ENCODE measurements around the gene DYRK1A.
A peak's percentile ranks its signal among the peaks of the same experiment; 100 is the strongest.
"Not testable (repeated sequence)": the region's sequence is repeated elsewhere in the genome, so short reads cannot be mapped to it uniquely, and the experiment has no call there.

The DYRK1A gene

GRCh38 chr21:37496972-37497371 lies 130.4 kb downstream of the DYRK1A start:
- DNase-seq: no peak

DNA sequence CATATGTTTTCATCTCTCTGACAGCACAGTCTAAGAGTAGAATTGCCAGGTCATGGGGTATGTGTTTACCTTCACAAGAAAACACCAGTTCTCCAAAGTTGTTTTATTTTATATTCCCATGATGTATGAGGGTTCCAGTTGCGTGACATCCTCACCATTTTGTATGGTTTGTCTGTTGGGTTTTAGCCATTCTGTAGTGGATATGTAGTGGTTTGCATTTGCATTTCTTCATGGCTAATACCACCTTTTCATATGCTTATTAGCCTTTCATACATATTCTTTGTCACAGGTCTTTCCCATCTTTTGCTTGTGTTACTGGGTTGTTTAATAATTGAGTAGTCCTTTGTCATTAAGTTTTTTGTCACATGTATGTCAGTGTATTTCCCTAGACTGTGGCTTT lies 132.1 kb downstream of the DYRK1A start:
- no peak for DNase-seq

GRCh38 chr21:37502947-37503346 lies 136.4 kb downstream of the DYRK1A start:
- DNase-seq: no peak

- DNase-seq: peak; percentile 67
These were observed 137.4 kb downstream of the DYRK1A start for GRCh38 chr21:37503848-37504467.

DNA sequence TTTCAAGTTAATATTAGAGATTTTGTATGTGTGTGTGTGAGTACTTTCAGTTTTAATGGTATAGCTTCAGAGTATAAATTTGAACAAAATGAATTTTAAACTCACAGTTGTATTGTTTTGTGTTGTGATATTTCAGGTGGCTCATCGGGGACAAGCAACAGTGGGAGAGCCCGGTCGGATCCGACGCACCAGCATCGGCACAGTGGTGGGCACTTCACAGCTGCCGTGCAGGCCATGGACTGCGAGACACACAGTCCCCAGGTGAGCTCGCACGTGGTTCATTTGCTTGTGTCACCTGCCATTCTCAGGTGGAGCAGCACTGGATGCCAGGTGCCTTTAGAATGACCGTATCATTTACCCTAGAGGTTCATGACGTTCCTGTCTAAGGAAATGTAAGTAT lies 139.4 kb downstream of the DYRK1A start:
- DNase-seq: no peak

DNA sequence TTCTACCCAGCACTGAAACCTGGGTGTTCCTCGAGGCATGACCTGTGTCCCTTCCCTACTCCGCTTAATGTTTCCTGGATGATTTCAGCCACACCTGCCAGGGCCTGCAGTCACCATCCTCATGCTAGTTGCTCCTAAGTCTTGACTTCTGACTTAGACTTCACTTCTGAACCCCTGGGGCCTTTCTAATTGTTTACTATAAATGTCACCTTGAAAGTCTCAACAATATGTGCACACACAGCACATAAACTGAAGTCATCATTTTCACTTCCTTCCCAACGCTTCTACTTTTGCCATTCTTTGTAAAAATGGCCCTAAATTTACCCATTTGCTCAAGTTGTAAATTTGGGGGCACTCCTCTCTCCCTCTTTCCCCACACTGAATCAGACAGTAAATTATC lies 141.1 kb downstream of the DYRK1A start:
- no peak for DNase-seq

DNA sequence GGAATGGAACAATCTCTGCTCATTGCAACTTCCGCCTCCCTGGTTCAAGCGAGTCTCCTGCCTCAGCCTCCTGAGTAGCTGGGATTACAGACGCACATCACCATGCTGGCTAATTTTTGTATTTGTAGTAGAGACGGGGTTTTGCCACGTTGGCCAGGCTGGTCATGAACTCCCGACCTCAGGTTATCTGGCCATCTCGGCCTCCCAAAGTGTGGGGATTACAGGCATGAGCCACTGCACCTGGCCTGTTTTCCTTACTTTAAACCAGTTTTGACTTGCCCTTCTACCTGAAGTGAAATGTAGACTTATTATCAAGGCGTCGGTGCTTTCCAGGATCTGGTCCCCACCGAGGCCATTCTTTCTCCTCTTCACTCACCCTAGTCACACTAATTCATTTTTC lies 141.8 kb downstream of the DYRK1A start:
- DNase-seq: no peak

GRCh38 chr21:37509802-37510393 lies 143.3 kb downstream of the DYRK1A start:
- DNase-seq: peak; percentile 41

GRCh38 chr21:37511848-37512247 lies 145.3 kb downstream of the DYRK1A start:
- no peak for DNase-seq

DNA sequence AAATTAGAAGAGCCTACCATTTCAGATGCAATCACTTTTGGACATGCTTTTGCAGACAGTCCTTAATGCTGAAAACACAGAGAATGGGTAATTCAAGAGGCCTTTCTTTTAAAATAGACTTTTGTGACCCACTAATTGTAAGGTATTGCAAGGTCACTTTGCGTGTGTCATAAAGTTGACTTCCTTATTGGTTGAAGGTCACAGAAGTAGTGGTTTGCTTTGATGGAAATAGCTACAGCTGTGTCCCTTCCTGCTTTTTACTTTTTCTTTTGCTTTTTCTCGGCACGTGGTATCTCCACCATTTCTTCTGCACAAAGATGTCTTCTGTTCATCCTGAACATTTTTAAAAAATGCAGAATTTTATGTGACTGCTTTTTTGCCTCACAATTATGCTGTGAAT lies 146.8 kb downstream of the DYRK1A start:
- DNase-seq: no peak

- DNase-seq: no peak
These were observed 147.6 kb downstream of the DYRK1A start for GRCh38 chr21:37514038-37514667.

- no peak for DNase-seq
These were observed 150.4 kb downstream of the DYRK1A start for GRCh38 chr21:37516998-37517397.

DNA sequence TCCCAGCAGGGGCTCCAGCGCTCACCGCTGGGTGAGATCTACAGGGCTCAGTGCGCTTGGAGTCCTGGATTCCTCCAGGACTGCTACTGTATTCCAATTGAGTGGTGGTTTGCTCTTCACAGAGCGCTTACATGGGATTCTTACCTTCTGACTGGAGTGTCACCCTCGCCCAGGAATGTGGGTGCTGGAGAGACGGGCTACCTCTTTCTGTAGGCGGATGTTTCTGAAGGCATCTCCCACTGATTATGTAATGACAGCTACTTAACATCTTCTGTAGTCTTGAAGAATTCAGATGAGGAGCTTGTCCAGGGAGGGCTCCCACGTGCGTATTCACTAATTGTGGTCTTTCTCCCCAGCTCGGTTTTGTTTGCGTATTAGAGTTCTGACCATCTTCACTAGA lies 154.2 kb downstream of the DYRK1A start:
- no peak for DNase-seq

DNA sequence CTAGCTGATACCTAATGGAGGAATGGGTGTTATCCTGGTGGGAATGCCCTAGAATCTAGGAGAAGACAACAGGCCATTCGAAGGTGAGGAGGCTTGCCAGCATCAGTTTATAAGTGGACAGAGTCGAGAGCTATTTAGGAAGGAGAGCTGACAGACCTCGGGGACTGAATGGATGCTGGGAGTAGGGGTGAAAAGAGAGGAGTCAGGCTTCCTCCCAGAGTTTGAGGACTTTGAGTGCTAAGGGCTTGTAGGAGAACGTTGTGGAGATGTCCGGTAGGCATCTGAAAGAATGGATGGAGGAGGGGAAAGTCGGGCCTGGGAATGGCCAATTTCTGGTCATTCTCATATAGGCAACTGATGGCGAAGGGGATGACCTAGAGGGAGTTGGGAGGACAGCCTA lies 155.1 kb downstream of the DYRK1A start:
- DNase-seq: no peak

DNA sequence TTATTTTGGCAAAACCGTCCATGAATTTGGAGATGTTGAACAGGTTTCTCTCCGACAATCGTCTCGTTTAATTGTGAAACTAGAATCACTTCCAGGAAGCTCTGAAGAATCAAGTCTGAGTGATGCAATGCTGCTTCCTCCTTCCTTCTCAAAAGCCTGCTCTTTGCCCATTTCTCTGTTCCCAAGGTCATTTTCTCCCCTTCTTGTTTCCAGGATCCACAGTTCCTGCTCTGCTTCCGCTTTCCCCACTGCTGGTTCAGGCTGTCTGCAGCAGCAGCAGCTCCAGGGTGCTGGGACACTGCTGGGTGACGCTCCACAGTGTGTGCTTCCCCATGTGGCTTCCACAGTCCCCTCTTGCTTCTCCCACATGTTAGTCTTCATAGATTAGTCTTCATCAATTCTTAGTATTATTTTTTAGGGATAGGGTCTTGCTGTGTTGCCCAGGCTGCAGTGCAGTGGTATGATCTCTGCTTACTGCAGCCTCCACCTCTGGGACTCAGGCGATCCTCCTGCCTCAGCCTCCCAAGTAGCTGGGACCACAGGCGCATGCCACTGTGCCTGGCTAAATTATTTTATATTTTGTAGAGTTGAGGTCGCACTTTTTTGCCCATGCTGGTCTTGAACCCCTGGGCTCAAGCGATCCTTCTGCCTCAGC lies 156.2 kb downstream of the DYRK1A start:
- DNase-seq: no peak

DNA sequence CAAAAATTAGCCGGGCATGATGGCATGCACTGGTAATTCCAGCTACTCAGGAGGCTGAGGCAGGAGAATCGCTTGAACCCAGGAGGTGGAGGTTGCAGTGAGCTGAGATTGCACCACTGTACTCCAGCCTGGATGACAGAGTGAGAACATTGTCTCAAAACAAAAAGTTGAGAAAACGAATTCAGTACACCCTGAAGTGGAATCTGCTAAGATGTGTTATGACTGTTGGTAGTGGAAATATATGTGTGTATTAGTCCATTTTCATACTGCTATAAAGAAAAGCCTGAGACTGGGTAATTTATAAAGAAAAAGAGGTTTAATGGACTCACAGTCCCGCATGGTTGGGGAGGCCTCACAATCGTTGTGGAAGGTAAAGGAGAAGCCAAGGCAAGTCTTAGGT lies 158.4 kb downstream of the DYRK1A start:
- not testable (repeated sequence) for DNase-seq

GRCh38 chr21:37525810-37526209 lies 159.2 kb downstream of the DYRK1A start:
- DNase-seq: no peak

DNA sequence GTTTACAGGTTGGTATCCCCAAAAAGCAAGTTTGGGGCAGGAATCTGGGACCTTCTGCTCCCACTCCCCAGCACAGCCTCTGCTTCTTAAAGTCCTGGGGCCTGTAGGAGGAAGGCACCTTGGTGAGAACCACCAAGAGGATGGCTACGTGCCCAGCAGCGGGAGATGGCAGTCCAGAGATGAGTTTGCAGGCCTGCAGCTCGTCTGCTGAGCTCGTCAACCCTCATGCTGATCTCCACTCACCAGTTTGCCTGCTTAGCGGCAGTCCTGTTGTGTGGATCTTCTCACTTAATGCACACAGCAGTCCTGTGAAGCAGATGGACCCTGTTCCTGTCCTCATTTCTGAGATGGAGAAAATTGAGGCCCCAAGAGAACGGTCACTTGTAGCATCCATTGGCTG lies 160.5 kb downstream of the DYRK1A start:
- DNase-seq: no peak

DNA sequence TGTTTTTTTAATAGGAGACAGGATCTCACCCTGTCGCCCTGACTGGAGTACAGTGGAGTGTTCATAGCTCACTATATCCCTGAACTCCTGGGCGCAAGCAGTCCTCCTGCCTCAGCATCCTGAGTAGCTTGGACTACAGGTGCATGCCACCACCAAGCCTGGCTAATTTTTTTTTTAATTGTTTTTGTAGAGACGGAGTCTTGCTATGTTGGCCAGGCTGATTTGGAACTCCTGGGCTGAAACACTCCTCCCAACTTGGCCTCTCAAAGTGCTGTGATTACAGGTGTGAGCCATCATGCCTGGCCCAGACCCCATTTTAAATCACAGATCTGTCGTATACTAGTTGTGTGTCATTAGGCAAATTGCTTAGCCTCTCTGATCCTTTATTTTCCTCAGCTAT lies 161.1 kb downstream of the DYRK1A start:
- DNase-seq: no peak

DNA sequence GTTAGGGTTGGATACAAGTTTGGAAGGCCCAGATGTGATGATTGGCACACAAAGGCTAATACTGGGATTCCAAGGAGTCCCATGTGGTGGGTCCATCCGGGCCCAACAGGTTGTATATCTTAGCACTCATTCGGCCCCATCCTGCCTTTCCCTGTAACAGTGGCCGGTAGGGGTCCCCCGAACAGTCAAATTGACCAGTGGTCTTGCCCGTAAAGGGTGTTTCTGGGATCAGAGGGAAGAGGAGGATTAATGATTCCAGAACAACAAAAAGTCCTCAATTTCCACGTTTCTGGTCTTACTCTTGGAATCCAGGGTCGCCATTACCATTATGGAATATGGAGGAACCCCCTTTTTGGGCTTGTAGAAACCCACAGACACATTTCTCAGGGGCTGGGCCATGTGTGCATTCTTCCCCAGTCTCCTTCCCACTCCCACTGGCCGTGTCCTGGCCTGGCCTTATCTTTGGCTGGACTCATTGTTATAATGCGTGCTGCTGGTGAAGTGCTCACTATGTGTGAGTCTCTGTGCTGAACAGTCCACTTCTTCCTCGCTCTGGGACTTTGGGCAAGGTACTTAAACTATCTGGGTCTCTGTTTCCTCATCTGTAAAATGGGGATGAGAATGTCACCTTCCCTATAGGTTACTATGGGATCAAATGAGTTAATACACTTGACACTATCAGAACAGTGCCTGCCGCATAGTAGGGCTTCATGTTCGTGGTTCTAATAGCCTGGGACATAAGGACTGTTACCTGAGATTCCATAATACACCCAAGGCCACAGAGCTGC lies 161.8 kb downstream of the DYRK1A start:
- no peak for DNase-seq

DNA sequence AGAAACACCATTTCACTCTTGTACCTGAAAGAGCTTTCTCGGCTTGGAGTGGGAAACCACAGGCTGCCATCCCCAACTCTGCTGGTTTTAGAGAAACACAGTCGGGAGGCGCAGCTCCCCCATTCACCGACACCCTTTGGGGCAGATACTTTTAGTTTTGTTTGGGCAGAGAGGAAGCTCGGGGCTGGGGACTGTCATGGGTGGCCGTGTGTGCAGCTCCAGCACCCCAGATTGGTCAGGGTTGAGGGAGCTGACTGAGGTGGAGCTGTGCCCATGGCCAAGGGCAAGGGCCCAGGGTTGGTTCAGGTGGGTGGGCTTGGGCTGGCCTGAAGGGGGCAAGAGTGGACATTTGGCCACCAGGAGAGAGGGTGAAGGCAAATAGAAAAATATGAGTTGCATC lies 163.1 kb downstream of the DYRK1A start:
- DNase-seq: no peak

- DNase-seq: no peak
These were observed 164.4 kb downstream of the DYRK1A start for GRCh38 chr21:37530901-37531351.

DNA sequence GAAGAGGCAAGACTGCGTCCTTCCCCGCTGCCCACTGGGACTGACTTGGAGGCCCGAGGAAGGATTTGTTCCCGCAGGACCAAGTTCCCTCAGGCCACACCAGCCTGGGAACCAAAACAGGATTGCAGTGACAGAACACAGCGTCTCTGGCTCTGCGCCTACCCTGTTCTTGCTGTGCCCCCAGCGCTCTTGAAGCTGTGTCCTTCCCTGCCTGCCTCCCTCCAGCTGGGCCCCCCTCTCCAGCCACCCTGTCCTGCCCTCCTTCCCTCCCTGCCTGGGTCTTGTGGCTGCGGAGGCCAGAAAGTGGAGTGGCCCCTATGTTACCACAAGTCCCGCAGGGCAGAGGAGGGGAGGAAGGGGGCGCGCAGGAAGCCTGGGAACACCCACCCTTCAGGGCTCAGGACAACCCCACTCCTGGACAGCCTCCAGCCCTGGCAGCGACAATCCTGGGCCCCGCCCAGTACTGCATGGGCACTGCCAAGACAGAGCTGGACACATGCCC lies 164.9 kb downstream of the DYRK1A start:
- no peak for DNase-seq

Data from fibroblast of skin of right quadriceps (primary cell).